Measurements from ENCODE around the gene CFAP46.
A peak's percentile ranks its signal among the peaks of the same experiment; 100 is the strongest.

CFAP46 gene

DNA sequence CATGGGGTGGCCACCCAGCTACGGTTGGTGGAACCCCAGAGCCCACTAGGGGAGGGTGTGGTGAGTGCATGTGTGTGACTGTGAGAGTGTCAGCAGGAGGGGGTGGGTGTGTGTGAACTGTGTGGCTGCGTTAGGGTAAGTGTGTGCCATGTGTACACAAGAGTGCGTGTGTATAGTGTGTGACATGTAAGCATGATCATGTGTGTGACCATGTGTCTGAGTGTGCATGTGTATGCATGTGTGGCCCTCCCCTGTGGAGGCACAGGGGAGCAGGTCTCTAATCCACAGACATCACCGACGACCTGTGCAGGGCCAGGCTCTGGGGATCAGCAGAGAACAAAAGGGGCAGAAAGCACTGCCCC, 3.5 kb upstream of the CFAP46 start:
- TF ChIP-seq ZNF274 (IDR thresholded peaks at IDR 0.05; ENCODE audit: low read depth, low read length) (no peak), SUZ12 (IDR thresholded peaks at IDR 0.05; ENCODE audit: extremely low read depth, insufficient read depth, insufficient read length) (no peak), YY1 (IDR thresholded peaks at IDR 0.05; ENCODE audit: insufficient read depth, insufficient read length) (no peak)
- Histone ChIP-seq H3K9me3 (ENCODE audit: insufficient read depth, low read length) (no peaks in the 10 kb centered on the region), H3K27me3 (ENCODE audit: insufficient read depth, insufficient read length) (peaks cover 4% of the 10 kb centered on the region), H3K36me3 (ENCODE audit: insufficient read depth, insufficient read length, low read length) (no peaks in the 10 kb centered on the region), H3K9ac (ENCODE audit: insufficient read length, low read depth) (no peak overlapping the region), H3K4me1 (ENCODE audit: insufficient read depth, insufficient read length) (peaks cover 6% of the 10 kb centered on the region), H3K4me3 (ENCODE audit: insufficient read length, low read depth) (no peak overlapping the region)
- no peak for DNase-seq (ENCODE audit: low read depth, low spot score)

DNA sequence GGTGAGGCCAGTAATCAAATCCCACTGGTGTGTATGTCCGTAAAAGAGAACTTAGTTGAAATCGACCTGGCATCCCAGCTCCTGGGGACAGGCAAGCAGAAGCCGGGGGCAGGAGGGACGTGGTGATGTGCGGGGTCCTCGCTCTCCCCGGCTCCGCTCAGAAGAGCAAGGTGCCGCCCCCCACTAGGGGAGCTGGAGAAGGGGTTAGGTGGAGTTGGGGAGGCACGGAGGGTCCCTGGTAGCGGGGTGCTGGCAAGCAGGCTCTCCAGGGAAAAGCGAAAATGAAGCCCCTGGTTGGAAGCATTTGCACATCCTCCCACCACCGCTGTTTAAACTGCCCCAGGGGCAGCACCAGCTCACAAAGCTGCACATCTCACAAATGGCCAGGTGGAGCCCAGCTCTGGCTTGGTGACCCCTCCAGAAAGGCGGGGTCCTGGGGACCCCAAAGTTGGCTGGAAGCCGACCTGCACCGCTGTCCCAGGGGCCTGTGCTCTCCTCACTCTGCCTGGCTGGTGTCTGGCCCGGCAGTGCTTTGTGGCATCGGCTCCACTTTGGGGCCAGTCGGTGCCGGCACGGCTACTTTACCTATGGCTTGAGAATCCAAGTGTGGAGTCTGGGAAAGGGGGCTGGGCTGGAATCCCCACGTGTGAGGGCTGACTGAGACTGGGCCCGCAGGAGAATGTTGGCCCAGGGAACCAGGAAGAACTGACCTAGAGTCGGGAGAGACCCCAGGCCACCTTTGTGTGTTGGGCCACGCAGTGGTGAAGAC, 2.9 kb upstream of the CFAP46 start:
- Histone ChIP-seq H3K36me3 (ENCODE audit: insufficient read depth, insufficient read length, low read length) (no peaks in the 10 kb centered on the region), H3K4me1 (ENCODE audit: insufficient read depth, insufficient read length) (peaks cover 8% of the 10 kb centered on the region), H3K9me3 (ENCODE audit: insufficient read depth, low read length) (no peaks in the 10 kb centered on the region), H3K27me3 (ENCODE audit: insufficient read depth, insufficient read length) (peaks cover 4% of the 10 kb centered on the region), H3K9ac (ENCODE audit: insufficient read length, low read depth) (no peak overlapping the region), H3K4me3 (ENCODE audit: insufficient read length, low read depth) (no peak overlapping the region)
- DNase-seq (ENCODE audit: low read depth, low spot score): no peak
- TF ChIP-seq SUZ12 (IDR thresholded peaks at IDR 0.05; ENCODE audit: extremely low read depth, insufficient read depth, insufficient read length): no peak
- no peak for TF ChIP-seq YY1 (IDR thresholded peaks at IDR 0.05; ENCODE audit: insufficient read depth, insufficient read length)
- TF ChIP-seq ZNF274 (IDR thresholded peaks at IDR 0.05; ENCODE audit: low read depth, low read length): no peak

DNA sequence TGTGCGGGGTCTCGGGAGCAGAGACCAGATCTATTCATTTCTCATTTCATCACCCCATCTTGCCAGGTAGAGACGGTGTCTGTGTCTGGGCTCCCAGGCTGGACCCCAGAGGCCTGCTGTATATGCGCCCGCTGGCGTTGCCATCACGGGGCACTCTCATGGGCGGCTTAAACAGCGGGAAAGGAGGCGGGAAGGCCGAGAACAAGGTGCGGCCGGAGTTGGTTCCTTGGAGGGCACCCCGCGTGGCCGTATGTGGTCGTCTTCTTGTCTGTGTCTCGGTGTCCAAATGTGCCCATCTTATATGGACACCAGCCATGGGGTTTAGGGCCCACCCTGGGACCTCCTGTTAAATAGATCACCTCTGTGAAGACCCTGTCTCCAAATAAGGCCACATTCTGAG, 2.1 kb upstream of the CFAP46 start:
- peaks cover 4% of the 10 kb centered on the region for H3K27me3 ChIP-seq (ENCODE audit: insufficient read depth, insufficient read length)
- no peak overlapping the region for H3K9ac ChIP-seq (ENCODE audit: insufficient read length, low read depth)
- no peak overlapping the region for H3K4me3 ChIP-seq (ENCODE audit: insufficient read length, low read depth)
- H3K4me1 ChIP-seq (ENCODE audit: insufficient read depth, insufficient read length): peaks cover 8% of the 10 kb centered on the region
- DNase-seq (ENCODE audit: low read depth, low spot score): no peak
- no peaks in the 10 kb centered on the region for H3K9me3 ChIP-seq (ENCODE audit: insufficient read depth, low read length)
- no peaks in the 10 kb centered on the region for H3K36me3 ChIP-seq (ENCODE audit: insufficient read depth, insufficient read length, low read length)
- no peak for TF ChIP-seq ZNF274 (IDR thresholded peaks at IDR 0.05; ENCODE audit: low read depth, low read length)
- TF ChIP-seq SUZ12 (IDR thresholded peaks at IDR 0.05; ENCODE audit: extremely low read depth, insufficient read depth, insufficient read length): no peak
- TF ChIP-seq YY1 (IDR thresholded peaks at IDR 0.05; ENCODE audit: insufficient read depth, insufficient read length): no peak

DNA sequence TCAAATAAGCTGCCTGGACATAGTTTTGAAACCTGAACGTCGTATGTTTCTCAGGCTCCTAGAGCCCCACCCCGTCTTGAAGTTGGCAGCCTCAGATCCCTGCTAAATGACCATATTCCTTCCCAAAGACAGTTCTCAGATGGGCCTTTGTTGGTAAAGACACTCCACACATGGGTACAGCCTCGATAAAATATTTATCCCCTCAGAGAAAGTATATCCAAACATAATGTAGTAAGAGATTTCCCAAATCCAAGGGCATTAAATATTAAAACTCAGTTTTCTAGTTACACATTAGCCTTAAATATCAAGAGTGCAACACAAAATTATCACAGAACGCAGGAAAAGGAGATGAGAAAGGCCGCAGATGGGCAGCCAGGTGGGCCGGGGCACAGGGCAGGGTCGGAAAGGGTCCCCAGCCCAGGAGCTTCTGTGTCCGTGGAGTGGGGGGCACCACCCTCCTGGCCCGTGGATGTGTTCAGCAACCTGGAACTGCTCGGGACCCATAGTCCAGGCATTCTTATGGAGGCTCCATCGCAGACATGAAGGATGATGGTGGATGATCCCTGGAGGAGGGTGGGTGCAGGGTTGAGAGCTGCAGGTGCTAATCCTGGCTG, 1.5 kb upstream of the CFAP46 start:
- H3K9ac ChIP-seq (ENCODE audit: insufficient read length, low read depth): no peak overlapping the region
- H3K27me3 ChIP-seq (ENCODE audit: insufficient read depth, insufficient read length): peaks cover 4% of the 10 kb centered on the region
- H3K9me3 ChIP-seq (ENCODE audit: insufficient read depth, low read length): no peaks in the 10 kb centered on the region
- no peaks in the 10 kb centered on the region for H3K36me3 ChIP-seq (ENCODE audit: insufficient read depth, insufficient read length, low read length)
- peaks cover 8% of the 10 kb centered on the region for H3K4me1 ChIP-seq (ENCODE audit: insufficient read depth, insufficient read length)
- H3K4me3 ChIP-seq (ENCODE audit: insufficient read length, low read depth): no peak overlapping the region
- no peak for TF ChIP-seq YY1 (IDR thresholded peaks at IDR 0.05; ENCODE audit: insufficient read depth, insufficient read length)
- no peak for TF ChIP-seq SUZ12 (IDR thresholded peaks at IDR 0.05; ENCODE audit: extremely low read depth, insufficient read depth, insufficient read length)
- TF ChIP-seq ZNF274 (IDR thresholded peaks at IDR 0.05; ENCODE audit: low read depth, low read length): no peak
- no peak for DNase-seq (ENCODE audit: low read depth, low spot score)

DNA sequence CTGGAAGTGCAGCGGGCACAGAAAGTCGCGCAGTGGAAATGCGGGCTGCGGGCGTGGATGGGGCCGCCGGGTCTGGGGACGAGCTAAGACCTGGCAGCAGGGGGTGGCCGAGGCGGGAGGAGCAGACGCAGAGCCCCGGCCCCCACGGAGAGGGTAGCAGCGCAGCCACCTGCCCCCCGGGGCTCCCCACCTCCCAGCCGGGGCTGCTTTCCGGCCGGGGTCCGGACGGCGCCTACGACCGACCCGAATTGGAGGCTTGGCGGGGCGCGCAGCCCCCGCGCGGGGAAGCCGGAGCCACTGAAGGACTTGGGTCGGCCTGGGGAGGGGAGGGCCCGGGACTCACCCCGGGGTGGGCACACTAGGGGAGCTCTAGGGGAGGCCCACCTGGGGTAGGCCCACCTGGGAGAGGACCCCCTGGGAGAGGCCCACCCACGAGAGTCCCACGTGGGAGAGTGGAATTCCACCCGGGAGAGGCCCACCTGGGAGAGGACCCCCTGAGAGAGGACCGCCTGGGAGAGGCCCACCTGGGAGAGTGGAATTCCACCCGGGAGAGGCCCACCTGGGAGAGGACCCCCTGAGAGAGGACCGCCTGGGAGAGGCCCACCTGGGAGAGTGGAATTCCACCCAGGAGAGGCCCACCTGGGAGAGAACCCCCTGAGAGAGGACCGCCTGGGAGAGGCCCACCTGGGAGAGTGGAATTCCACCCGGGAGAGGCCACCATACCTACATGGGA, 854 bp upstream of the CFAP46 start:
- TF ChIP-seq YY1 (IDR thresholded peaks at IDR 0.05; ENCODE audit: insufficient read depth, insufficient read length) (no peak), SUZ12 (IDR thresholded peaks at IDR 0.05; ENCODE audit: extremely low read depth, insufficient read depth, insufficient read length) (no peak), ZNF274 (IDR thresholded peaks at IDR 0.05; ENCODE audit: low read depth, low read length) (no peak)
- H3K36me3 ChIP-seq (ENCODE audit: insufficient read depth, insufficient read length, low read length): no peaks in the 10 kb centered on the region
- no peaks in the 10 kb centered on the region for H3K9me3 ChIP-seq (ENCODE audit: insufficient read depth, low read length)
- H3K4me1 ChIP-seq (ENCODE audit: insufficient read depth, insufficient read length): peaks cover 8% of the 10 kb centered on the region
- no peak overlapping the region for H3K4me3 ChIP-seq (ENCODE audit: insufficient read length, low read depth)
- peaks cover 4% of the 10 kb centered on the region for H3K27me3 ChIP-seq (ENCODE audit: insufficient read depth, insufficient read length)
- DNase-seq (ENCODE audit: low read depth, low spot score): no peak
- no peak overlapping the region for H3K9ac ChIP-seq (ENCODE audit: insufficient read length, low read depth)

DNA sequence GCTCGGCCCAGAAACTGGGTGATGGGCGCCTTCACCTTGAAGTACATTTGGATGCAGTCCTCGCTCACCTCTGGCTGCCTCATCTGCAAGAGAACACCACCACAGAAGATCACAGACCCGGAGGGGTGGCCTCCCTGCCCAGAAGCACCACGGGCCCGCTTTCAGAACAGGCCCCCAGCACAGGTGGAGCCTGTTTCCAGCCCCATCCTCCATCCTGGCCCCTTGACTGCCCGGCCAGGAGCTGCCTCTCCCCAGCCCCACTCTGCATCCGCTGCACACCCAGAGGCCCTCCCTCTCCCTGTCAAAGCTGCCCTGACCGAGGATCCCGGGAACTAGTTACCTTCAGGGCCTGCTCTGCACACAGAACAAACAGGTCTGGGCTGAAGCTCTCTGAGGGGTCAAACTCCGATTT, 724 bp downstream of the CFAP46 start:
- Histone ChIP-seq H3K27me3 (ENCODE audit: insufficient read depth, insufficient read length) (peaks cover 4% of the 10 kb centered on the region), H3K4me1 (ENCODE audit: insufficient read depth, insufficient read length) (peaks cover 4% of the 10 kb centered on the region), H3K4me3 (ENCODE audit: insufficient read length, low read depth) (peak overlapping the region; percentile 35), H3K36me3 (ENCODE audit: insufficient read depth, insufficient read length, low read length) (no peaks in the 10 kb centered on the region), H3K9me3 (ENCODE audit: insufficient read depth, low read length) (no peaks in the 10 kb centered on the region), H3K9ac (ENCODE audit: insufficient read length, low read depth) (peak overlapping the region; percentile 59)
- DNase-seq (ENCODE audit: low read depth, low spot score): no peak
- TF ChIP-seq YY1 (IDR thresholded peaks at IDR 0.05; ENCODE audit: insufficient read depth, insufficient read length) (no peak), ZNF274 (IDR thresholded peaks at IDR 0.05; ENCODE audit: low read depth, low read length) (no peak), SUZ12 (IDR thresholded peaks at IDR 0.05; ENCODE audit: extremely low read depth, insufficient read depth, insufficient read length) (no peak)
